Measurements from ENCODE around the gene CA14.
A peak's percentile ranks its signal among the peaks of the same experiment; 100 is the strongest.
"Not testable (repeated sequence)": the region's sequence is repeated elsewhere in the genome, so short reads cannot be mapped to it uniquely, and the experiment has no call there.

The CA14 gene

DNA sequence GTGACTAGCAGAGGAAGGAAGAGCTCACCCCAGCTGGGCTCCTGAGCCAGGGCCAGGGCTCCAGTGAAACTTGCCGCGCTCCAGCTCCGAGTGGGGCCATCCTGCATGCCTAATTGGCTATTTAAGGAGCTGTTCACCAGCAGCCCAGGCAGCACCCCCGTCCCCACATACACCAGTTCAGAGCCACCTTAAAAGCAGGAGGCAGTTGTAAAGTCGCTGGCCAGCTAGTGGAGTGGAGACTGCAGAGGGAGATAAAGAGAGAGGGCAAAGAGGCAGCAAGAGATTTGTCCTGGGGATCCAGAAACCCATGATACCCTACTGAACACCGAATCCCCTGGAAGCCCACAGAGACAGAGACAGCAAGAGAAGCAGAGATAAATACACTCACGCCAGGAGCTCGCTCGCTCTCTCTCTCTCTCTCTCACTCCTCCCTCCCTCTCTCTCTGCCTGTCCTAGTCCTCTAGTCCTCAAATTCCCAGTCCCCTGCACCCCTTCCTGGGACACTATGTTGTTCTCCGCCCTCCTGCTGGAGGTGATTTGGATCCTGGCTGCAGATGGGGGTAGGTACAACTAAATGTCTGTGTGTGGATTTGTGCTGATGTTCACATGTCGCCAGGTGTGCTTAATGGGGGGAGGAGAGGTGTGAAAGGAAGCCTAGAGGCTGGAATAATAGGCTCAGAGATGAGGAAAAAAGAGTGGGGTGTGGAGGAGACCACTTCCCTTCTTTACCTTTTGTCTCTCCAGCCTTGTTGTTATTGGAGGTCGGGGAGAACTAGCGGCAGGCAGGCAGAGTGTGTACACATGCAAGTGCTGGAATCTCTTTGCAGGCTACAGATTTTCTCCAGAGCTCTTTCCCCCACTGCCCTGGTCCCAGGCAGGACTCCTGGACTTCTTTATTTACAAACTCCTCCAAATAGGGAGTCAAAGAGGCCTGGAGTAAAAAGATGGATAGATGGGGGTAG, at the start of gene CA14:
TSS of gene CA14 (plus strand) at position 151 of the 962 bp plus-strand sequence. CDS start at position 506, 355 bp downstream.
- peak in 44 of 51 donors; percentile 7 to 82 (median 46) for DNase-seq

DNA sequence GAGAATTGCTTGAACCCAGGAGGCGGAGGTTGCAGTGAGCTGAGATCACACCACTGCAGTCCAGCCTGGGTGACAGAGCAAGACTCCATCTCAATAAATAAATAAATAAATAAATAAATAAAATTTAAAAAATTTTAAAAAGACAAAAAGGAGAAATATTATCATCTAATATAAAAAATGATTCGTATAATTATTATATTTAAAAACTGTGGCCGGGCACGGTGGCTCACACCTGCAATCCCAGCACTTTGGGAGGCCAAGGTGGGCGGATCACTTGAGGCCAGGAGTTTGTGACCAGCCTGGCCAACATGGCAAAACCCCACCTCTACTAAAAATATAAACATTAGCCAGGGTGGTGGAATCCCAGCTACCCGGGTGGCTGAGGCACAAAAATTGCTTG, 49.1 kb upstream of the CA14 start:
- DNase-seq: not testable (repeated sequence)

- DNase-seq: no peak
Observed at GRCh38 chr1:150210091-150210490, 47.5 kb upstream of the CA14 start.

DNA sequence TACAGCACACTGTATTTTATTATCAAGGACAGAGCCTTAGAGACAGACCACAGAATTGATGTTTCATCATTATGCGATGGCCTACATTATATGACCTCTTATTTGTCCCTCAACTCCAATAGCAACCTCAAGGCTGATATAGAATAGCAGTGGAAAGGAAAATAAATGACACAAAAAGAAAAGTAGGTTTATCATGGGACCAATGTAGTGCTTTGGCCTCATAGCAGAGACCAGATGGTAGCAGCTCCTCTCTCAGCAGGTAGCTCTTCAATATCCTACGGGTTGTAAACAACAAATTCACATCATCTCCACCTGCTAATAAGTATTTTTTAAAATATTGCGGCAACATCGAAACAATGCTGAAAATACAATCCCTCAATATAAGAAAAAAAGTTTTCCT, 46.9 kb upstream of the CA14 start:
- no peak for DNase-seq

DNA sequence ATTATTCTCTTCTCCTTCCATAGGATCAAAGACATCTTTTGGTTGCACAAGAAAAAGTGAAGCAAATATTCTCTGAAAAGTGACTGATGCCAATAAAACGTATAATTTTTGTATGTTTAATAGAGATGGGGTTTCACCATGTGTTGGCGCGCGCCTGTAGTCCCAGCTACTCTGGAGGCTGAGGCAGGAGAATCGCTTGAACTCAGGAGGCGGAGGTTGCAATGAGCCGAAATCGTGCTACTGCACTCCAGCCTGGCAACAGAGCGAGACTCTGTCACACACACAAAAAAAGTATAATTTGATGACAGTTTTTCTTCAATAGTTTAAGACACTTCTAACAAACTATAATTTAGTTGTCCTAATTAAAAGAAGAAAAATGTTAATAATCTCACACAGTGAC, 45.5 kb upstream of the CA14 start:
- no peak for DNase-seq

- DNase-seq: peak; percentile 62 to 97 (median 89)
Observed at GRCh38 chr1:150213170-150214098, 44.1 kb upstream of the CA14 start.

GRCh38 chr1:150214099-150214756, 43.3 kb upstream of the CA14 start:
- DNase-seq: not testable (repeated sequence)

- DNase-seq: not testable (repeated sequence)
Observed at GRCh38 chr1:150215855-150216254, 41.7 kb upstream of the CA14 start.

- no peak for DNase-seq
Observed at GRCh38 chr1:150221552-150221951, 36.0 kb upstream of the CA14 start.

- no peak for DNase-seq
Observed at GRCh38 chr1:150224983-150225382, 32.6 kb upstream of the CA14 start.

GRCh38 chr1:150225546-150225945, 32.0 kb upstream of the CA14 start:
- DNase-seq: no peak

DNA sequence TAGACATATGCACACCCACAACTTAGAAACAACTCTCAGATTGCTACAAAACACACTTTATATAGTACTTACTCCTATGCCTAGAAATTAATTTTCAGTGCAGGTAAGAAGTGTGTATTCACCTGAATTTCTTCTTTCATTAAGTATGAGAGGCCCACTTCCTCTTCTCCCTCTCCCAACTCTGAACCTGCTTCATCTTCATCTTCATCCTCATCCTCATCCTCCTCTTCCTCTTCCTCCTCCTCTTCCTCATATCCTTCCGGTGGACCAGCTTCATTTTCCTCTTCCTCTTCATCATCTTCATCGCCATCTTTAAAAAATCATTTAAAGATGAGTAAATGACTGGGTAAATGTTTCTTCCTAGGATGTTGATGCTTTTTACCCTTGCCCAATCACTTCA, 31.1 kb upstream of the CA14 start:
- no peak for DNase-seq

DNA sequence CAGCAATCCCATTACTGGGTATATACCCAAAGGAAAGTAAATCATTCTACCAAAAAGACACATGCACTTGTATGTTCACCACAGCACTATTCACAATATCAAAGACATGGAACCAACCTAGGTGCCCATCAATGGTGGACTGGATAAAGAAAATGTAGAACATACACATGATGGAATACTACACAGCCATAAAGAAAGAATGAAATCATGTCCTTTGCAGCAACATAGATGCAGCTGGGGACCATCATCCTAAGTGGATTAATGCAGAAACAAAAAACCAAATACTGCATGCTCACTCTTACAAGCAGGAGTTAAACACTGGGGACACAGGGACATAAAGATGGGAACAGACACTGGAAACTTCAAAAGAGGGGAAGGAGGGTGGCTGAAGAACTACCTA, 30.3 kb upstream of the CA14 start:
- no peak for DNase-seq

DNA sequence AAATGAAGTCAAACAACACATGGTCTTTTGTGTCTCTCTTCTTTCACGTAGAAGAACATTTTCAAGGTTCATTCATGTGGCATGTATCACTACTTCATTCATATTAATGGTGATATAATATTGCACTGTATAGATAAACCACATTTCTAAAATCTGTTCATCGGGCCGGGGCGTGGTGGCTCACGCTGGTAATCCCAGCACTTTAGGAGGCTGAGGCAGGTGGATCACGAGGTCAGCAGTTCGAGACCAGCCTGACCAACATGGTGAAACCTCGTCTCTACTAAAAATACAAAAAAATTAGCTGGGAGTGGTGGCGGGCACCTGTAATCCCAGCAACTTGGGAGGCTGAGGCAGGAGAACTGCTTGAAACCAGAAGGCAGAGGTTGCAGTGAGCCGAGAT, 29.3 kb upstream of the CA14 start:
- DNase-seq: not testable (repeated sequence)

- DNase-seq: not testable (repeated sequence)
Observed at GRCh38 chr1:150232921-150233320, 24.7 kb upstream of the CA14 start.

DNA sequence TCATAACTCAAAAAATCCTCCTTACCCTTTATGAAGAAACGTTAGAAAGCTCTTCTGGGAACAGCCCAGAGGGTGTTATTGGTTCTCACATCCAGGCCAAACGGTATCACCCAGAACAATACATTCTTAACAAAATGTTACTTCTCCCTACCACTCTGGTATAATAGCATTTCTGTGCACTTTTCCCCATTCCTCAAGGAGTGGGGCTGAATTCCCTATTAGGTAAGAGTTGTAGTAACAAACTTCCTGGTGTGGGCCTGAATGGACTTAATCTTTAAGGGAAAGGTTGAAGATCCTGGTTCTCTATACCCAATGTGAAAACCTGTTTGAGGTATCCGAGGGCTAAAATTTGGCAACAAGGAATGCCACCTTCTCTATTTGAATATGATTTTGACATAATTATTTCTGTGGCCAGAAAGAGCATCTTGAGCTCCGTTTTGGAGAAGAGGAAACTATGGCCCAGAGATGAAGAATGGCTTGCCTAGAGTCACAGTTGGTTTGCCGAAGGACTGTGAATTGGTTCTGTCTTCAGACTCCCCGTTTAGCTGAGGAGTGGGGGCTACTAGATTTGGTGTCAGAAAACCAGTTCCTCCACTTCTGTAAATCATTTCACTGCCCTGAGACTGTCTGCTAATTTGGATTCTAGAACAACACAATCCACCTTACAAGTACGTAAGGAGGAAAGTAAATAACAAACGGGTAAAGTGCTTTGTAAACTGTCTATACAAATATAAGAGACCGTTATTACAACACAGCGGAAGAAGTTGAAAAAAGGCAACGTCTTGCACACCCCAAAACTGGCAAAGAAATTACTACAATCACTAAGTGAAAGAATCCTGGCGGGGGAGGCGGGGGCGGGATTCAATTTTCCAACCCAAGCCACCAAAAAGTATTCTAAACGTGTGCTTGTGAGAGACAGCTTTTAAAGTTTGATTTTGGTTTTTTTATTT, 23.9 kb upstream of the CA14 start:
- peak in 3 of 51 donors; percentile 9 to 68 (median 29) for DNase-seq

- DNase-seq: peak in 1 of 51 donors; percentile 50
Observed at GRCh38 chr1:150234309-150234565, 23.3 kb upstream of the CA14 start.

DNA sequence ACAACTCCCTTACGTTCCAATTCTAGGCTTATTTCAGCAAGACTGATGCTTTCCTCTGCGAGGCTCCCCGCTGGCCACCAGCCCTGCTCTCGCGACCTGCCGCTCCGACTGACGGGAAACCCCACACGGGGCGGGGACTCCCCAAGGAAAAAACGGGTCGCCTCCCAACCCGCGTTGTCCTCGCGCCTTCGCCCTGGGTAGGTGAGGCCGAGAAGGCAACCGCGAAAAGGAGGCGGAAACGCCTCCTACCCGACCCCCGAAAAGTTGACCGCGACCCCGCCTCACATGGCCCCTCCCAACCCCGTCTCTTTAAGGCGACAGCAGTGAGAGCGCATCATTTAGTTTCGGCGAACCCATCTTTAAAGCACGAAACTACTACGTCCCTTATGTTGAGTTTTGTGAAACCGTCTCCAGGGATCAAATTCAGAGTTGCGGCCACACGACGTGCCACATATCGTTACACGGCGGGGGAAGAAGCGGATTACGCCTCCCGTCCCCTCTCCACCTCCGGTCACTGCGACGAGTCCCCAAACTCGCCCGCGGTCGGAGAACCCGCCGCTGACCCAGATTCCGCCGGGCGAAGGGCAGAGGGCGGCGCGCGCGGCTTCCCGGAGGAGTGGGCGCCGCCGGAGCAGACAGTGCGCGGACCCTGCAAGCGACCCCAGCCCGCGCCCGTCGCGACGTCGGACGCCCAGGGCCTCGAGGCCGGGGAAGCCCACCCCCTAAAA, 22.8 kb upstream of the CA14 start:
- peak in 50 of 51 donors; percentile 30 to 79 (median 62) for DNase-seq

- peak in 13 of 51 donors; percentile 20 to 55 (median 36) for DNase-seq
Observed at GRCh38 chr1:150235294-150235851, 22.2 kb upstream of the CA14 start.

All from hypothalamus (tissue), 51 donors.